Effector CD8-positive, alpha-beta T cell (primary cell): ENCODE data around the gene OPA3.
"Not testable (repeated sequence)": the region's sequence is repeated elsewhere in the genome, so short reads cannot be mapped to it uniquely, and the experiment has no call there.

ENCODE experiments used
- DNase-seq: peaks from one replicate; lab custom pipeline; 2025; lab: John Stamatoyannopoulos, UW

Gene OPA3

DNA sequence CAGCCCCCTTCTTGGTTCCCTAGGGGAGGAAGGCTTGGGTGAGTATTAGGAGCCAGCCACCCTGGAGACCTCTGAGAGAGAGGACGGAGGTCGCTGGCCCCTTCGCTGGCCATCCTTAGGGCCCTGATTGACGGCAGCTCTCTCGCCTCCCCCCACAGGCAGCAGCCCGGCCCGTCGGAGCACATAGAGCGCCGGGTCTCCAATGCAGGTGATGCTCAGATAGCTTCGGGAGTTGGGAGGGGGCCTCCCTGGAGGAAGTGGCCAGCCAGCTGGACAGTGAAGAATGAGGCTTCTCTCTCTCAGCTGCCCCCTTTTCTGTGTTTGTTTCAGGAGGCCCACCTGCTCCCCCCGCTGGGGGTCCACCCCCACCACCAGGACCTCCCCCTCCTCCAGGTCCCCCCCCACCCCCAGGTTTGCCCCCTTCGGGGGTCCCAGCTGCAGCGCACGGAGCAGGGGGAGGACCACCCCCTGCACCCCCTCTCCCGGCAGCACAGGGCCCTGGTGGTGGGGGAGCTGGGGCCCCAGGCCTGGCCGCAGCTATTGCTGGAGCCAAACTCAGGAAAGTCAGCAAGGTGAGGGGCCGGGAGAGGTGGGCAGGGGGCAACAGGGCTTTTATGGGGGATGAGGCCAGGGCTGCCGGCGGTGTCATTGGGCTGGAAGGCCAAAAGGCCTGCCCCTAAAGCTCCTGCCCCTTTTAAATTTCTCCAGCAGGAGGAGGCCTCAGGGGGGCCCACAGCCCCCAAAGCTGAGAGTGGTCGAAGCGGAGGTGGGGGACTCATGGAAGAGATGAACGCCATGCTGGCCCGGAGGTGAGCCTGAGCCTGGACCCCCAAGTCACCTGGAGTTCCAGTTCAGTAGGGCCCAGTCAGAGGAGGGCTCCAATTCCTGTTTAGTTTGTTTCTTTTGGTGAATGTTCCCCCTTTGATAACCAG lies 62.3 kb downstream of the OPA3 start:
- DNase-seq: no peak

DNA sequence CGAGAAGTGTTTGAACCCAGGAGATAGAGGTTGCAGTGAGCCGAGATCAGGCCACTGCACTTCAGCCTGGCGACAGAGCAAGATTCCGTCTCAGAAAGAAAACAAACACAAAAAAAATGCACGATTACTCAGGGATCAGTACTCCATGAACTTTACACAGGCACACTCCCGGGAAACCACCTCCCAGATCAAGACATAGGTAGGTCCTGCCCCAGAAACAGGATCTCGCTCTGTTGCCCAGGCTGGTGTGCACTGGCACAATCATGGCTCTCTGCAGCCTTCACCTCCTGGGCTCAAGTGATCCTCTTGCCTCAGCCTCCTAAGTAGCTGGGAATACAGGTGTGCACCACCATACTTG lies 66.2 kb downstream of the OPA3 start:
- no peak for DNase-seq

DNA sequence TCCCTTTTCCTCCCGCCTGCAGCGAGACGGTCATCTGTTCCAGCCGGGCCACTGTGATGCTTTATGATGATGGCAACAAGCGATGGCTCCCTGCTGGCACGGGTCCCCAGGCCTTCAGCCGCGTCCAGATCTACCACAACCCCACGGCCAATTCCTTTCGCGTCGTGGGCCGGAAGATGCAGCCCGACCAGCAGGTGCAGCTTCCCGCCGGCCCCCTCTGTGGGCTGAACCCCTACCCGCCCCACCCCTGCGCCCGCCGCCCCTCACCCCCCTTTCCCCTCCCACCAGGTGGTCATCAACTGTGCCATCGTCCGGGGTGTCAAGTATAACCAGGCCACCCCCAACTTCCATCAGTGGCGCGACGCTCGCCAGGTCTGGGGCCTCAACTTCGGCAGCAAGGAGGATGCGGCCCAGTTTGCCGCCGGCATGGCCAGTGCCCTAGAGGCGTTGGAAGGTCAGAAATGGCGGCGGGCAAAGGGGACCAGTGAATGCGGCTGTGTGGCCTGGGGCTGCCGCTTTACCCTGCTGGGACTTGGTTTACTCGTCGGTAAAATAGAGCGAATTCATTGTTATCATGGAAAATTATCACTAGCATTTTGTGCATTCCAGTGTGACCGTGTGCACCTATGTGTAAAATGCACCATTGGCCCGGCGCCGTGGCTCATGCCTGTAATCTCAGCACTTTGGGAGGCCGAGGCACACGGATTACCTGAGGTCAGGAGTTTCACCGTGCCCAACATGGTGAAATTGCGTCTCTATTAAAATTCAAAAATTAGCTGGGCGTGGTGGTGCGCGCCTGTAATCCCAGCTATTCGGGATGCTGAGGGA lies 66.7 kb downstream of the OPA3 start:
- DNase-seq: no peak

DNA sequence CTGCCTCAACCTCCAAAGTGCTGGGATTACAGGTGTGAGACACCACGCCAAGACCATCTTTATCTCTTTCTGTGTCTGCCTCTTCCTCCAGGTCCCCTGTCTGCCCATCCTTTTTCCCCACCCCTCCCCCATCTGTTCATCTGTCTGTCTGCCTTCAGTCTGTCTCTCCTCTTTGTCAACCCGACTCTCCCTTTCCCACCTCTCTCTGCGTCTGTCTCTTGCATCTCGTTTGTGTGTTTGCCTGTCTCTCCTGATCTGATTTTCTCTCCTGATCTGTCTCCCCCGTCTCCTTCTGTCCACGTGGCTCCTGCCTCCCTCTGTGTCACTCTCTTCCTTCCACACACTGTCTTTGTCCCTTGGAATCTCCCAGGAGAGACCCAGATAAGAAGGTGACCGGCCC lies 67.4 kb downstream of the OPA3 start:
- DNase-seq: no peak

DNA sequence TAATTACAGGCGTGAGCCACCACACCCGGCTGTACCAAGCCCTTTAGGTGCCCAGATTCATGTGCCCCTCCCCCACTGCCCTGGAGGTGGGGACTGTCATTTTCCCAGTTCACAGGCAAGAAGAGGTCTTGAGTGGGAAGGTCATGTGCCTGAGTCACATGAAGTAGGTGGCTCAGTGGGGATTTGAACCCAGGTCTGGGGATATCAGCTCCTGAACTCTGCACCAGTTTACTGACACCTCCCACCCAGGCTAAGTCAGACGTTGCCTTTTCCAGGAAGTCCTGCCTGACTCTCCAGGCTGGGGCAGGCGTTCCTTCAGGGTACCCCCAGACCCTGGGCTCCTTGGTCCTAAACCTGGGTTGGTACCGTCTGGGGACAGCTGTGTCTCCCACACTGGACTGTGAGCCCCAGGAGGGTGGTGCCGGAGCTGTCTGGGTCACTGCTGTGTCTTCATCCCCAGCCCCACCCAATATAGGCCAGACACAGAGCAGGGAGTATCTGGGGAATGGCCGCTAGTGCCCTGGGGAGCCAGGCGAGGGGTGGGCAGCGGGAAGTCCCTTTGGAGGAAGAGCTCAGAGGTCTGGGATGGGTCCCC lies 68.7 kb downstream of the OPA3 start:
- DNase-seq: no peak

DNA sequence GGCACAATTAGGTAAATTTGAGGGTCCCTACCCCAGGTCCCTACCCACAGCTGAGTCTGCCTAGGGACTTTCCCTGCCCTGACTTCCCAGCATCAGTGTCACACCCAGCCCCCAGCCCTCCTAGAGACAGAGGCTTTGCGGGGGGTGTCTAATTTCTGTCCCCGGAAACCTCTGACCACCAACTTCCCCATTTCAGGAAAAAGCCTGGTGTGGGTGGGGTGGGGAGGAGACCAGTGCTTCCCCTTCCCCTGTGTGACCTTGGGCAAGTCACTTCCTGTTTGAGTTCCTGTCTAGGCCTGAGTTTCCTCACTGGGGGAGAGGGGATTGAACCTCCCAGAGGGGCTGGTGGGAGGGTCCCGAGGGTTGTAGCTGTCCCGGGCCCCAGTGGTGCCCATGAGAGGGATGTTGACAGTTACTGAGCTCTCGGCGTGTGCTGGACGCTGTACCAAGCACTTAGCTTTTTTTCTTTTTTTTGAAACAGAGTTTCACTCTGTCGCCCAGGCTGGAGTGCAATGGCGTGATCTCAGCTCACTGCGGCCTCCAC lies 69.4 kb downstream of the OPA3 start:
- no peak for DNase-seq

DNA sequence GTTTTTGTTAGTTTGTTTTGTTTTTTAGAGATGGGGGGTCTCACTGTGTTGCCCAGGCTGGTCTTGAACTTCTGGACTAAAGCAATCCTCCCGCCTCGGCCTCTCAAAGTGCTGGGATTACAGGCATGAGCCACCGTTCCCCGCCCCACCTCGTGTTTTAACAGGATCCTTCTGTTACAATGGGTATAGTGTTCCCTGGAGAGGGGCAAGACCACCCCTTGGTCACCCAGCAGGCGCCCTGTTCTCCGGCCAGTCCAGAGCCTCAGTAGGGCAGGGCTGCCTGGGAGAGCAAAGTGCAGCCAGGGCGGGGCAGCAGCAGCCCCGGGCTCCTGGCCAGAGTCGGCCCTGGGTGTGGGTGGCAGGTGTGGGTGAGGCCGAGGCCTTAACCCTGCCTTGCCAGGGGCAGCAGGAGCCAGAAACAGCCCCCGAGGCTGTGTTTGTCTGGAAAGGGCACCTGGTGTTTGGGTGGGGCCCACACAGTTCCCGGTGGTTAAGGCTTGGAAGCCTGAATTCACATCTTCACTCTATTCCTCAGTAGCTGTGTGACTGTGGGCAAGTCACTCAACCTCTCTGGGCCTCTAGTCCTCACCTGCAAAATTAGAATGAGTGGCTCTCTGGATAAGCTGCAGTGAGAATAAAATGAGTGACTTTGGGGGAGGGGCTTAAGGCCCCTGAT lies 70.1 kb downstream of the OPA3 start:
- DNase-seq: no peak

DNA sequence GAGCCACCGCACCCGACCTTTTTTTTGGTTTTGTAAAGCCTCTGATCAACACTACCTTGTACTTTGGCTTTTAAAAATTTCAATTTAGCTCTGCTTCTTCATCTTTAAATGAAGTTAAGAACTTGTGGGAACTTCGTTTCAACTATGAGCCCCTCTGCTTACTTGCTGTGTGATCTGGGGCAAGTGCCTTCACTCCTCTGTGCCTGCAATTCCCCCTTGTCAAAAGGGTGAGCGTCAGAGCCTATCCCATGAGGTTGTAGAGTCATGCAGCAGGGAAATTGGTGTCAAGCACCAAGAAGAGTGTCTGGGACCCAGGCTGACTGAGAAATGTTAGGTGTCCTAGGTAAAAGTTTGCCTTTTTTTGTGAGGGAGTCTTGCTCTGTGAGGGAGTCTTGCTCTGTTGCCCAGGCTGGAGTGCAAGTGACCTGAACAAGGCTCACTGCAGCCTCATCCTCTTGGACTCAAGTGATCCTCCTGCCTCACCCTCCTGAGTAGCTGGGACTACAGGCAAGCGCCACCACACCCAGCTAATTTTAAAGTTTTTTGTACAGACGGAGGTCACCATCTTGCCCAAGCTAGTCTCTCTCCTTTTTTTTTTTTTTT lies 71.6 kb downstream of the OPA3 start:
- DNase-seq: no peak

DNA sequence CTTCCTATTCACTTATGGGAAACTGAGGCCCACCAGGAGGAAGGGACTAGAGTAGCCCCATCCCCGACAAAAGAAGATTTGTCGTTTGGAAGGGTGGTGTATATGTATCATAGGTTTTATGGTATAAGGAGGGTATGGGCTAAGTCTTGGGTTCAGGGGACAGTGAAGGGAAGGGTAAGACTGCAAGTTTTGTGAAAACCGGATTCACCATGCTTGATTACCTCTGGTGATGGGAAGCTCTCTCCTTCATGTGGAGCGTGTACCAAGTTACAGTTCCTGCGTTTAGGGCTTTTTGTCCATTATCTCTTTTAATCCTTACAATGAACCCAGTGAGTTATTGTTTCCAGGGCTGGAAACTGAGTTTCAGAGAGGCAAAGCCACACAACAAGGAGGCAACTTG lies 73.5 kb downstream of the OPA3 start:
- no peak for DNase-seq

DNA sequence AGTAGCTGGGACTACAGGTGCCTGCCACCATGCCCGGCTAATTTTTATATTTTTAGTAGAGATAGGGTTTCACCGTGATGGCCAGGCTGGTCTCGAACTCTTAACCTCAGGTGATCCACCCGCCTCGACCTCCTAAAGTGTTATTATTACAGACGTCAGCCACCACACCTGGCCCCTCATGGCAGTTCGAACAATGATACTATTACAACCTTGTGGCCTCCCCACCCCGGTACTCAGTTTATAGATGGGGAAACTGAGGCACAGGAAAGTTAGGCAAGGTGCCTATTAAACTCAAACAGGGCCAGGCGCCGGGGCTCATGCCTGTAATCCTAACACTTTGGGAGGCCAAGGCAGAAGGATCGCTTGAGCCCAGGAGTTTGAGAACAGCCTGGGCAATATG lies 74.2 kb downstream of the OPA3 start:
- DNase-seq: not testable (repeated sequence)

DNA sequence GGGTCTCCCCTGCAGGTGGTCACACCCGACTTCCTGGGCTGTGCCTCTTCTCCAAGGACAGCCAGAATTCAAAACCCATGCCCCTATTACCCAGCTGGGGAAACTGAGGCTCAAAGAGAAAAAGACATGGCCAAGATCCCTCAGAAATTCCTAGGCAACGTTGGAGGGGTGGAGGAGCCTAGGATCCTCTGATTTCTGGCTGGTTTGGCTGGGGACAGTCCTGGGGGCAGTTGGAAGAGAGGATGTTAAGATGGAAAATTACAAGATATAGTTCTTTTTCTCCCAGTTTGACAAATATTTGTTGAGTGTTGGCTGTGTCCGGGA lies 74.9 kb downstream of the OPA3 start:
- DNase-seq: no peak

DNA sequence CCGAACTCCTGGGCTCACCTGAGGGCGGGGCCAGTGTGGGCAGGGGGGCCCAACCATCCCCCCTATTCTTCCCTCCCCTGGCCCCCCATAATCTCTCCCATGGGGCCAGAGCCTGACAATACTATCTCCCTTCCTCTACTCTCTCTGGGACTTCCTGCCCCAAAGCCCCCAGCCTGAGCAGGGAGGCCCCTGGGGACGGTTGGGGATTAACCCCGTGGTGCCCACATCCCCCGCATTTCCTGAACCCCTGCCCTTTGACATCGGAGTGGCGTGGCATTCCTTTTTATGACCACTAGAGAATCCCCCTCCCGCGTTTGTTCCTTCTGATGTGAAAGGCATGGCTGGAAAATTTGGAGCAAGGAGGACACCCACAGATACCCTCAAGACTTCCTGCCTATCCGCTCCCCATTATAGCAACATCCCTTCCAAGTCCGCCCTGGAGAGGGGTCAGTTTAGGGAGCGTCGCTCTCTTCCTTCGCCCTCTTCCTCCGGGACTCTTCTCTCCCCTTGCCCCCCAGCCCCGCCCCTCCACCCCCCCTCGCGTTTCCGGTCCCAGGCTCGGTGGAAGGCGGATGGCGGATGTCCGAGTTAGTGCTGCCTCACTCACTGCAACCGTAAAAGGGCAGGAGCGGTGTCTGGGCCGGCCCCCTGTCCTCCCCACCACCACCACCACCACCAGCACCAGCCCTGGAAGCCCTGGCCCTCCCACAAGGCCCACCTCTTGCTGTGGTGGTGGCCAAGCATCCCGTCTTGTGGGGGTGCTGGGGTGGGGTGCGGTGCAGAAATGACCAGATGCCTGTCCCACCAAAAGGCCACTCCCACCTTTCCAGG lies 75.5 kb downstream of the OPA3 start:
- no peak for DNase-seq

DNA sequence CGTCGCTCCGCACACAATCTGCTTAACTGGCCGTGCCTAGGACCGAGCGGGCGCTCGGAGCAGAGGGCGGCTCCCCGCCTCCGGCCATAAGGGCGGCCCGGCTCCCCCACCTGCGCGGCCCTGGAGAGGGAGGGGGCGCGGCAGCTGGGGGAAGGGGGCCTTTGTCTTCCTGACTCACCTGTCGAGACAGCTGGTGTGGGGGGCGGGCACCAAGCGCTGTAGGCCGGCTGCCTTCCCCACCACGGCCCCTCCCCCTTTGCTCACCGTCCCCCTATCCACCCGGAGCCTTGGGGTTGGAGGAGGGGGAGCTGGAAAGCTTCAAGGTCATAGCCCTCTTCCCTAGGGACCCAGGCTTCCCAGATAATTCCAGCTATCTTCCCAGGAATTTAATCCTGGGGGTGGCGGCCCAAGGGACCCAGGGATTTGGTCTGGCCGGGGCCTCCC lies 76.2 kb downstream of the OPA3 start:
- DNase-seq: peak; percentile 16

DNA sequence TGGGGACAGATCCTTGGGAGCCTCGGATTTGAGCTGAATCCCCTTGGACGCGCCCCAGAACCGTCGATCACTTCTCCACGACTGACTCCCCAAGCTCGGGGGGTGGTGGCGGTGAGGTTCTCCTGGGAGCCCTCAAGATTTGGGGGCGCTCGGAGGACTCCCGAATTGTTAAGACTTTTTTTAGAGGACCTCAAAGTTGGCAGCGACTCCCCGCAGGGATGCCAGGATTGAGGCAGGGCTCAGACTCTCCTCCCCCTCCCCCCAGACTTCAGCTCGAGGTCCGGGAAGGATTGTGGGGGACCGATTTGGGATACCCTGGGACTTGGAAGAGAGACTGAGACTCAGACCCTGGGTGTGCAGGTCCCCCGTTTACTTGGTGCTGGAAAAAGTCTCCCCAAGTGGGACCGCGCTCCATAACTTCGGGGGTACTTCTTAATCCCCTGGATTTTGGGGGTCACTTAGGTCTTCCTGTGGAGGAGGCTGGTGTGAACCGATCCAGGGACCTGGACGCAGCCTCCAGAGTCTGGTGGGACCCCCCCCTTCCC lies 76.7 kb downstream of the OPA3 start:
- no peak for DNase-seq

DNA sequence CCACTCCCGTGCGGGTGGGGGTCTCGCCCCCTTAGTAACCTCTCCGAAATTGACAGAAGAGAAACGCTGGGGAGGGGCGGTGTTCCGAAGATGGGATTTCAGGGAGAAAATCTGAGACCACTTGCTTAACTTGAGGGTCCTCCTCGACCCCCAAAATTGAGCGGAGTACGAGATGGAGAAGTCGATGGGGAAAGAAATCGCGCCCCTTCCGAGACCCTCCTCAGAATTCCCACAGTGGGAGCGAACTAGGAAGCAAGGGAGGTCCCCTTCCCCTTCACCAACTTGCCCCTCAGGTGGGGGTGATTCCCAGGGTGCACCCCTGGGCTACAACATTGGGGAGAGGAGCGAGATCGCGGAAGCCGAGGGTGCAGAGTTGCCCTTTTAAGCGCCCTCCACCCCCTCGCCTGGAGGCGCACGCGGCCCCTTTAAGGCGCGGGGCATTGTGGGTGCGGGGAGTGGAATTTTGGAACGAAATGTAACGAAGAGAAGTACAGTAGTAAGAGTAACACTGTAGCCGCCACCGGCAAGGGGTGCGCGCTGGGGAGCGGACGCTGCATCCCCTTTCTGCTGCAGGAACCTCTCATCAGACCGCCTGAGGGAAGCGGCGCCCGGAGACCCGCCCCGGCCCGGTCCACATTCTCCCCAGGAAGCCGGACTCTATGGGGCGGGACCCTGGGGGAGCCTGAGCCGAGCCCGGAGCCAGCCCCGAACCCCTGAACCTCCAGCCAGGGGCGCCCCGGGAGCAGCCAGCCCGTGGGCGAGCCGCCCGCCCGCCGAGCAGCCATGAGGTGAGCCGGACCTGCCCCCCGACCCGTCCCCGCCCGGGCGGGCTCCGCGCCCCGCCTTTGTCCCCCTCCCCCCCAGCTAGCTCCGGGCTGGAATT lies 77.4 kb downstream of the OPA3 start, which contains the start of gene VASP:
Gene VASP, plus strand, starts transcription at position 491 of the 883 bp plus-strand sequence. Its CDS starts 293 bp downstream, at position 784.
- peak; percentile 89 for DNase-seq

DNA sequence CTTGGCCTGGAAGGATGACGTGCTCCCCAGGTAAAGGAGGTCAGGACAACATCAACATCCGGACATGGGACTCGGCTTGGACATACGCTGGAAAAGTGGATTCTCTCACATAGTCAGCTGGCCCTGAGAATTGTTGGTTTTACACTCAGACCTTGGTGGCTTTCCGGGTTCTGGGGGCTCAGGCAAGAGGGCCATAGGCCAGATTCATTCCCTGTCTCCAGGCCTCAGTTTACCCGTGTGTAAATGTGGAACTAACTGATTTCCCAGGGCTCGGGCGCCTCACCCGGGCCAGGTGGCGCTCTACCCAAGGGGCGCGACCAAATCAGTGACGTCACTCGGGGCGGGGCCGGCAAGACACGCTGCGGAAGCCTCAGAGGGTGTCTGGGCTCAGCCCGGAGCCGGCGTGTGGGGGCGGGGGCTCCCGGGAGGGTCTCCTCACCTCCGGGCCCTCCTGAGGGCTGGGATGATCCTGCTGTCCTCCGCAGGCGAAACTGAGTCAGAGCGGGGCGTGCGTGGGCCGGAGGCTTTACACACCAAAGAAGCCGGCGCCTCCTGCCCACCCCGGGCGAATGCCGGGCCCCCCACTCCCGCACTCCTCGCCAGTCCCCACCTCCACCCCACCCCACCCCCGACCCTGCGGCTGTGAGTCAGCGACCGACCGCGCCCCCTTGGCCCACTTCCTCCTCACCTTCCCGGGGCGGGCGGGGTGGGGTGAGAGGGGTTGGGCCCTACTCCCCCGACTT lies 78.2 kb downstream of the OPA3 start:
- DNase-seq: peak; percentile 90

DNA sequence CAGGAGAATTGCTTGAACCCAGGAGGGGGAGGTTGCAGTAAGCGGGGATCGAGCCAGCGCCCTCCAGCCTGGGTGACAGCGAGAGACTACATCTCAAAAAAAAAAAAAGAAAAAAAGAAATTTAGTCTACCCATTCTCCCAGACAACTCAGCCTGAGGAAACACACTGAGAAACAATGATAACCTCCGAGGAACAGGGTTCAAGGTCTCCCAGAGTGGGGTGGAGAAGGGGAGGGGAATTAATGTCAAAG lies 78.7 kb downstream of the OPA3 start:
- no peak for DNase-seq

DNA sequence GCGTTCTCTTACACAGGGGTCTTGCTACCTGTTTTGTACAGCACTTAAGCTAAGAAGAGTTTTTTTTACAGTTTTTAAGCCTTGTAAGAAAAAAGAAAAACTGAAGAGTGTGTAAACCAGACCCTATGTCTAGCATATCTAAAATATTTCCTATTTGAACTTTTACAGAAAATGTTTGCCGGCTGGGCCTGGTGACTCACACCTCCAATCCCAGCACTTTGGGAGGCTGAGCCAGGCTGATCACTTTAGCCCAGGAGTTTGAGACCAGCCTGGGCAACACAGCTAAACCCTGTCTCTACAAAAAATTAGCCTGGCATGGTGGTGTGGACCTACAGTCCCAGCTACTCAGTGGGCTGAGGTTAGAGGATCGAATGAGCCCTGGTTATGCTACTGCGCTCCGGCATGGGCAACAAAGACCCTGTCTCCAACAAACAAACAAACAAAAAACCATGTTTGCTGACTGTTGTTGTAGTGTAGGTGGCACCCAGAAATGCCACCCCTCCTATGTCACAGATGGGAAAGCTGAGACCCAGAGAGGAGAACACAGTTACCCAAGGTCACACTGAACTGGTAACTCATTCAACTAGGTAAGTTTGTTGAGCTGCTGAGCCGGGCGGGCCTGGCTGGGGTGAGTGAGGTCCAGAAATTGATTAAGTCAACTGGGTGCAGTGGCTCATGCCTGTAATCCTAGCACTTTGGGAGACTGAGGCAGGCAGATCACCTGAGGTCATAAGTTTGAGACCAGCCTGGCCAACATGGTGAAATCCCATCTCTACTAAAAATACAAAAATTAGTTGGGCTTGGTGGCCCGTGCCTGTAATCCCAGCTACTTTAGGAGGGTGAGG lies 79.2 kb downstream of the OPA3 start:
- no peak for DNase-seq
